ENCODE data around the gene CDIP1.

- TF ChIP-seq POLR2A (IDR thresholded peaks at IDR 0.05; ENCODE audit: low read depth, low read length), result no peak
- no peak for TF ChIP-seq POLR2AphosphoS5 (IDR thresholded peaks at IDR 0.05; ENCODE audit: low read depth, low read length)
Measured at GRCh38 chr16:4557973-4558372, 19.4 kb upstream of the CDIP1 start.

Measured in GM12891 (cell line).